ENCODE results near the gene GALNT12. TPM values are rescaled to one million over a fixed set of nuclear protein-coding genes. Genes with fewer than 3 reads are reported as not detected.

GALNT12 gene
- total and polyA plus RNA-seq, 8 donors: 9.0 to 212 (median 41.8) TPM

GRCh38 chr9:98833090-98833956 lies 25.9 kb downstream of the GALNT12 start:
- peaks cover 5 to 76% (median 59%) of the 10 kb centered on the region in 4 donors for H3K36me3 ChIP-seq
- no peak overlapping the region for H3K4me3 ChIP-seq
- H3K4me1 ChIP-seq: peaks cover 0 to 8% (median 4%) of the 10 kb centered on the region in 4 donors
- no peak overlapping the region for H3K27ac ChIP-seq
- no peaks in the 10 kb centered on the region for H3K9me3 ChIP-seq
- intact Hi-C loops (cut with DNase I; ENCODE audit: low total_unique reads): no loop called here
- 37 to 65% (median 41%) methylated on average over 9 of the region's 9 CpGs for WGBS, 5 donors
- no peaks in the 10 kb centered on the region for H3K27me3 ChIP-seq
- TF ChIP-seq POLR2AphosphoS5 (IDR thresholded peaks at IDR 0.05) (peak in 1 of 3 donors; percentile 66), EP300 (IDR thresholded peaks at IDR 0.05) (no peak), CTCF (IDR thresholded peaks at IDR 0.05) (no peak)
- DNase-seq: peak; percentile 42 to 84

GRCh38 chr9:98834386-98834785 lies 26.9 kb downstream of the GALNT12 start:
- intact Hi-C loops (cut with DNase I; ENCODE audit: low total_unique reads): no loop called here
- H3K4me1 ChIP-seq: peaks cover 0 to 8% (median 4%) of the 10 kb centered on the region in 4 donors
- TF ChIP-seq POLR2A (IDR thresholded peaks at IDR 0.05): no peak
- TF ChIP-seq EP300 (IDR thresholded peaks at IDR 0.05): no peak
- TF ChIP-seq POLR2AphosphoS5 (IDR thresholded peaks at IDR 0.05): no peak
- TF ChIP-seq CTCF (IDR thresholded peaks at IDR 0.05): no peak
- WGBS, 5 donors: 86 to 94% (median 90%) methylated on average over 9 of the region's 9 CpGs
- no peak overlapping the region for H3K27ac ChIP-seq
- DNase-seq: no peak
- H3K9me3 ChIP-seq: no peaks in the 10 kb centered on the region
- no peak overlapping the region for H3K4me3 ChIP-seq
- H3K27me3 ChIP-seq: no peaks in the 10 kb centered on the region
- H3K36me3 ChIP-seq: peaks cover 8 to 76% (median 61%) of the 10 kb centered on the region in 4 donors

- intact Hi-C loops (cut with DNase I; ENCODE audit: low total_unique reads): no loop called here
- Histone ChIP-seq H3K4me3 (no peak overlapping the region), H3K27ac (no peak overlapping the region), H3K36me3 (peaks cover 8 to 80% (median 65%) of the 10 kb centered on the region in 4 donors), H3K4me1 (peaks cover 0 to 8% (median 4%) of the 10 kb centered on the region in 4 donors), H3K9me3 (no peaks in the 10 kb centered on the region), H3K27me3 (no peaks in the 10 kb centered on the region)
- WGBS, 5 donors: 86 to 95% (median 90%) methylated on average over 4 of the region's 4 CpGs
- no peak for DNase-seq
- TF ChIP-seq POLR2A (IDR thresholded peaks at IDR 0.05): no peak
- no peak for TF ChIP-seq CTCF (IDR thresholded peaks at IDR 0.05)
- TF ChIP-seq EP300 (IDR thresholded peaks at IDR 0.05): no peak
- no peak for TF ChIP-seq POLR2AphosphoS5 (IDR thresholded peaks at IDR 0.05)
Measured at GRCh38 chr9:98836206-98836605, 28.7 kb downstream of the GALNT12 start.

- 91 to 95% (median 93%) methylated on average over 4 of the region's 4 CpGs for WGBS, 5 donors
- intact Hi-C loops (cut with DNase I; ENCODE audit: low total_unique reads): no loop called here
- Histone ChIP-seq H3K4me3 (no peak overlapping the region), H3K27me3 (no peaks in the 10 kb centered on the region), H3K4me1 (peaks cover 0 to 8% (median 4%) of the 10 kb centered on the region in 4 donors), H3K27ac (no peak overlapping the region), H3K9me3 (no peaks in the 10 kb centered on the region), H3K36me3 (peaks cover 8 to 83% (median 63%) of the 10 kb centered on the region in 4 donors)
- TF ChIP-seq POLR2A (IDR thresholded peaks at IDR 0.05): no peak
- no peak for TF ChIP-seq POLR2AphosphoS5 (IDR thresholded peaks at IDR 0.05)
- TF ChIP-seq CTCF (IDR thresholded peaks at IDR 0.05): no peak
- TF ChIP-seq EP300 (IDR thresholded peaks at IDR 0.05): no peak
- no peak for DNase-seq
Measured at GRCh38 chr9:98837516-98837915, 30.0 kb downstream of the GALNT12 start.
